Tongue (tissue), 2 donors: ENCODE measurements around the gene SCFD1. TPM values are rescaled to one million over a fixed set of nuclear protein-coding genes. Genes with fewer than 3 reads are reported as not detected.
"Not testable (repeated sequence)": the region's sequence is repeated elsewhere in the genome, so short reads cannot be mapped to it uniquely, and the experiment has no call there.

ENCODE experiments used
- DNase-seq: peaks from one replicate; pipeline ENCODE4 v3.0.0-alpha.2; 2015
- total RNA-seq: library from RNA; depleted of rRNA; stranded (reverse); fragments of >200 nt; gene quantifications from one replicate; pipeline ENCODE4 v1.2.3, GENCODE V29; 2014

Gene SCFD1
- total RNA-seq, 1 donor from 2014 or later = 129 TPM

- no peak for DNase-seq
Measured at GRCh38 chr14:30678926-30679431, 56.9 kb downstream of the SCFD1 start.

- no peak for DNase-seq
Measured at GRCh38 chr14:30680036-30680435, 57.9 kb downstream of the SCFD1 start.

GRCh38 chr14:30680776-30681175 is 58.7 kb downstream of the SCFD1 start:
- DNase-seq = not testable (repeated sequence)

- DNase-seq = no peak
Measured at GRCh38 chr14:30681752-30682355, 59.7 kb downstream of the SCFD1 start.

GRCh38 chr14:30690487-30691355 is 68.6 kb downstream of the SCFD1 start:
- peak; percentile 21 for DNase-seq

GRCh38 chr14:30691751-30692398 is 69.8 kb downstream of the SCFD1 start:
- DNase-seq = no peak

- no peak for DNase-seq
Measured at GRCh38 chr14:30692669-30693068, 70.5 kb downstream of the SCFD1 start.

GRCh38 chr14:30698463-30698862 is 76.3 kb downstream of the SCFD1 start:
- DNase-seq = no peak

- no peak for DNase-seq
Measured at GRCh38 chr14:30706704-30707103, 84.6 kb downstream of the SCFD1 start.

- no peak for DNase-seq
Measured at GRCh38 chr14:30708157-30708556, 86.0 kb downstream of the SCFD1 start.

GRCh38 chr14:30709201-30709600 is 87.1 kb downstream of the SCFD1 start:
- no peak for DNase-seq

- no peak for DNase-seq
Measured at GRCh38 chr14:30710876-30711275, 88.8 kb downstream of the SCFD1 start.

- no peak for DNase-seq
Measured at GRCh38 chr14:30719137-30719536, 97.0 kb downstream of the SCFD1 start.

GRCh38 chr14:30725763-30726162 is 103.6 kb downstream of the SCFD1 start:
- DNase-seq = no peak

- no peak for DNase-seq
Measured at GRCh38 chr14:30728471-30728870, 106.4 kb downstream of the SCFD1 start.

GRCh38 chr14:30737916-30738315 is 115.8 kb downstream of the SCFD1 start:
- DNase-seq = no peak

GRCh38 chr14:30738978-30739377 is 116.9 kb downstream of the SCFD1 start:
- no peak for DNase-seq

GRCh38 chr14:30748343-30748742 is 126.2 kb downstream of the SCFD1 start:
- no peak for DNase-seq

GRCh38 chr14:30751646-30752416 is 129.7 kb downstream of the SCFD1 start:
- DNase-seq = no peak

GRCh38 chr14:30753452-30753851 is 131.3 kb downstream of the SCFD1 start:
- DNase-seq = no peak

GRCh38 chr14:30754778-30755177 is 132.7 kb downstream of the SCFD1 start:
- no peak for DNase-seq

GRCh38 chr14:30756594-30756993 is 134.5 kb downstream of the SCFD1 start:
- DNase-seq = no peak
